ENCODE data around the gene TBX10. TPM values are rescaled to one million over a fixed set of nuclear protein-coding genes. Genes with fewer than 3 reads are reported as not detected.
A peak's percentile ranks its signal among the peaks of the same experiment; 100 is the strongest.
"Not testable (repeated sequence)": the region's sequence is repeated elsewhere in the genome, so short reads cannot be mapped to it uniquely, and the experiment has no call there.

Gene TBX10
- total RNA-seq, 4 donors from 2014 or later, result not detected

DNA sequence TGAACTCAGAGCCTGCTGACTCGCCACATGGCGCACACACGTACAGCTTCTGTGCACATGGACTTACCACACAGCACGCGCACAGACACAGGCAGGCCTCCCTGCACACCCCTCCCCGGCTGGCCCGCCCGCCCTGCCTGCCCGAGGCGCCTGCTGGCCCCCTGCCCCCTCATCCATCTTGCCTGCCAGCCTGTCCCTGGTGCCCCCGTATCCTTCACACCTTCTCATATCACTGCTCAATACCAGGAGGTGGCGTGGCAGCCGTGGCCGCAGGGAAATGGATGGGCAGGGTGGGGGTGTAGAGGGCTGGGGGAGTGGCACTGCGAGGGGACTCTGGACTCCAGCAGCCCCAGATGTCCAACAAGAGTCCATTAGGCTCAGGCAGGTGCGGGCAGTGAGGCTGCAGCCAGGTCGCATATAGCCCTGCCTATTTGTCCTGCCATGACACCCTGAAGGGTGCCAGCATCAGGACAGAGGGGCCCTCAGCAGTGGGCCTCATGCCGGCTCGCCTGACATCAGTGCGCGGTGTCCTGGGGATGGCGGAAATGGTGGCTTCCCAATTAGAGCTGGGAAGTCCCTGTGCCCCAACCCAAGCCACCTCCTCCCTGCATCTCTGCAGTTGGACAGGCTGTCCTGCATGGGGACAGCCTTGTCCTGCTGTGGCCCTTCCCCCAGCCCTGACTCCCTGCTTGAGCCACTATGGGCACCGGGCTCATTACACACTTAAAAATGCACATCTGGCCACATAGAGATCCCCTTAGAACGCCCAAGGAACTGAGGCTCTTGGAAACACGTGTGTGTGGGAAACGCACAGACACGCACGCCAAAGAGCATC, 2.0 kb upstream of the TBX10 start:
- no peak for ATAC-seq
- in situ Hi-C loops (cut with MboI; ENCODE audit: low sequenced_read_pairs in 4 of 4) (no loop called here), intact Hi-C loops (cut with DNase I; ENCODE audit: low total_unique reads) (loop anchor here (10.0 kb wide), 1 partner anchor 63 kb away; no protein-coding TSS in a partner anchor)
- Histone ChIP-seq H3K9me3 (no peaks in the 10 kb centered on the region), H3K36me3 (no peaks in the 10 kb centered on the region), H3K4me3 (no peak overlapping the region), H3K27me3 (peaks cover 6 to 15% (median 9%) of the 10 kb centered on the region in 3 donors), H3K27ac (no peak overlapping the region), H3K4me1 (no peaks in the 10 kb centered on the region)
- TF ChIP-seq POLR2A (IDR thresholded peaks at IDR 0.05), result no peak
- TF ChIP-seq, protein P1, sequence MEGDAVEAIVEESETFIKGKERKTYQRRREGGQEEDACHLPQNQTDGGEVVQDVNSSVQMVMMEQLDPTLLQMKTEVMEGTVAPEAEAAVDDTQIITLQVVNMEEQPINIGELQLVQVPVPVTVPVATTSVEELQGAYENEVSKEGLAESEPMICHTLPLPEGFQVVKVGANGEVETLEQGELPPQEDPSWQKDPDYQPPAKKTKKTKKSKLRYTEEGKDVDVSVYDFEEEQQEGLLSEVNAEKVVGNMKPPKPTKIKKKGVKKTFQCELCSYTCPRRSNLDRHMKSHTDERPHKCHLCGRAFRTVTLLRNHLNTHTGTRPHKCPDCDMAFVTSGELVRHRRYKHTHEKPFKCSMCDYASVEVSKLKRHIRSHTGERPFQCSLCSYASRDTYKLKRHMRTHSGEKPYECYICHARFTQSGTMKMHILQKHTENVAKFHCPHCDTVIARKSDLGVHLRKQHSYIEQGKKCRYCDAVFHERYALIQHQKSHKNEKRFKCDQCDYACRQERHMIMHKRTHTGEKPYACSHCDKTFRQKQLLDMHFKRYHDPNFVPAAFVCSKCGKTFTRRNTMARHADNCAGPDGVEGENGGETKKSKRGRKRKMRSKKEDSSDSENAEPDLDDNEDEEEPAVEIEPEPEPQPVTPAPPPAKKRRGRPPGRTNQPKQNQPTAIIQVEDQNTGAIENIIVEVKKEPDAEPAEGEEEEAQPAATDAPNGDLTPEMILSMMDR (IDR thresholded peaks at IDR 0.05 in 4 of 5, conservative IDR thresholded peaks at IDR 0.05 in 1 of 5), result no peak
- no peak for DNase-seq

DNA sequence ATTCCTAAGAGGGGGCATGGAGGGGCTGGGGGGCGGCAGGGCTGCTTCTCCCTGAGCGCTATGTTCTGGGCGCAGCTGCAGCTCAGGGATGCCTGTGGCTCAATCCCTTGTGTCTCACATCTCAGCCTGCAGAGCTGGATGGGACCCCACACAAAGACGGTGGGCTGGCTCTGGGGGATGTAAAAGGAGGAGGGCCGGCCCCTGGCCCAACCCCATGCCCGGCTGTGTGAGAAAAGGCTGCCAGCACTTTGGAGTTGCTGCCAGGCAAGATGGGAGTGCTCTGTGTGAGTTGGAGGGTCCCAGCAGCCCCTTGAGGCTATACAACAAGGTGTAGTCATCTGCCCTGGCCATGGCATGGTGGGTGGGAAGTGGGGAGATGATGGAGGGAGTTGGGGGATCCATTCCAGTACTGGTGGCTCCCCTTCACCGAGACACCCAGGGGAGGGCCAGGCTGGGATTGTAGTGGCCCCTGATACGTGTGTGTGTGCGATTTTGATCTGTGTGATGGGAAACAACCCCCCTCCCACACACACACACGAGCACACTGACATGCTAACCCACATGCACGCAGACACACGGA, 1.3 kb upstream of the TBX10 start:
- TF ChIP-seq, protein P1 (IDR thresholded peaks at IDR 0.05 in 4 of 5, conservative IDR thresholded peaks at IDR 0.05 in 1 of 5), result no peak
- TF ChIP-seq POLR2A (IDR thresholded peaks at IDR 0.05), result no peak
- no peak for DNase-seq
- Histone ChIP-seq H3K4me3 (no peak overlapping the region), H3K36me3 (no peaks in the 10 kb centered on the region), H3K27ac (no peak overlapping the region), H3K4me1 (no peaks in the 10 kb centered on the region), H3K9me3 (no peaks in the 10 kb centered on the region), H3K27me3 (peaks cover 6 to 15% (median 9%) of the 10 kb centered on the region in 3 donors)
- intact Hi-C loops (cut with DNase I; ENCODE audit: low total_unique reads), result loop anchor here (10.0 kb wide), 1 partner anchor 64 kb away; no protein-coding TSS in a partner anchor
- ATAC-seq, result no peak
- in situ Hi-C loops (cut with MboI; ENCODE audit: low sequenced_read_pairs in 4 of 4), result no loop called here

DNA sequence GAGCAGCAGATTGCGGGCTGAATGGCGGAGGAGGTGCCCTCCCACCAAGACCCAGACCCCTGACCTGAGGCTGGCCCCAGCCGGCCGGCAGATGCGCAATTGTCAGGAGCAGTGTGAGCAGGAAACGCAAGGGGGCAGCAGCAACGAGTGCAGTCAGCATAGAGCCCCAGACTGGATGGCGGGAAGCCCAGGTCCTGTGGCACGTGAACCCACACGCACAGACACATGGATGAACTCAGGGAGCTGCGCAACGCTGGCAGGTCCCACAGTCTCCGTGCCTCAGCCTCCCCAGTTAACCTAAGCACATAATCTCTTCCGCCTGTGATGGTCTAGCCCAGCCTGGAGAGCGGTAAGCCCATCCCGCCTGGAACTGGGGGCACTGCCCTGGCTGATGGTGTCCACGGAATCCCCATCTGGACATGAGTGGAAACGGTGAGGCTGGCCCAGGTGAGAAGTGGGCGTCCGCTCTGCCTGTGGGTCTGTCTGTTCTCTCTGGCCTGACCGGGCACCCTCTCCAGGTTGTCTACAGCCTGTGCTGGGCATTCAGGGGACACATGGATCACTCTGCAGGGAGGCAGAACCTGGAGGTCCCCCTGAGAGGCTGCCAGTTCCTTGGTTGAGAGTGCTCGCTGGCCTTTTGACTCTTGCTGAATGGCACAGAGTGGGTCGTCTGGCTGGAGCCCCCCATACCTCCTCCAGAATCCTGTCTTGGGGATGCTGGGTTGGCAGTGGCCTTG, 626 bp upstream of the TBX10 start:
- in situ Hi-C loops (cut with MboI; ENCODE audit: low sequenced_read_pairs in 4 of 4), result no loop called here
- H3K9me3 ChIP-seq, result no peaks in the 10 kb centered on the region
- ATAC-seq (peak; percentile 53 to 60), DNase-seq (peak in 1 of 2 donors; percentile 53)
- no peak overlapping the region for H3K4me3 ChIP-seq
- TF ChIP-seq POLR2A (IDR thresholded peaks at IDR 0.05), result no peak
- TF ChIP-seq, protein P1 (IDR thresholded peaks at IDR 0.05 in 4 of 5, conservative IDR thresholded peaks at IDR 0.05 in 1 of 5), result peak in 3 of 5 experiments; percentile 44 to 57 (median 55)
- intact Hi-C loops (cut with DNase I; ENCODE audit: low total_unique reads), result loop anchor here (10.0 kb wide), 1 partner anchor 65 kb away; no protein-coding TSS in a partner anchor
- H3K36me3 ChIP-seq, result no peaks in the 10 kb centered on the region
- H3K4me1 ChIP-seq, result no peaks in the 10 kb centered on the region
- peaks cover 6 to 15% (median 9%) of the 10 kb centered on the region in 3 donors for H3K27me3 ChIP-seq
- no peak overlapping the region for H3K27ac ChIP-seq

DNA sequence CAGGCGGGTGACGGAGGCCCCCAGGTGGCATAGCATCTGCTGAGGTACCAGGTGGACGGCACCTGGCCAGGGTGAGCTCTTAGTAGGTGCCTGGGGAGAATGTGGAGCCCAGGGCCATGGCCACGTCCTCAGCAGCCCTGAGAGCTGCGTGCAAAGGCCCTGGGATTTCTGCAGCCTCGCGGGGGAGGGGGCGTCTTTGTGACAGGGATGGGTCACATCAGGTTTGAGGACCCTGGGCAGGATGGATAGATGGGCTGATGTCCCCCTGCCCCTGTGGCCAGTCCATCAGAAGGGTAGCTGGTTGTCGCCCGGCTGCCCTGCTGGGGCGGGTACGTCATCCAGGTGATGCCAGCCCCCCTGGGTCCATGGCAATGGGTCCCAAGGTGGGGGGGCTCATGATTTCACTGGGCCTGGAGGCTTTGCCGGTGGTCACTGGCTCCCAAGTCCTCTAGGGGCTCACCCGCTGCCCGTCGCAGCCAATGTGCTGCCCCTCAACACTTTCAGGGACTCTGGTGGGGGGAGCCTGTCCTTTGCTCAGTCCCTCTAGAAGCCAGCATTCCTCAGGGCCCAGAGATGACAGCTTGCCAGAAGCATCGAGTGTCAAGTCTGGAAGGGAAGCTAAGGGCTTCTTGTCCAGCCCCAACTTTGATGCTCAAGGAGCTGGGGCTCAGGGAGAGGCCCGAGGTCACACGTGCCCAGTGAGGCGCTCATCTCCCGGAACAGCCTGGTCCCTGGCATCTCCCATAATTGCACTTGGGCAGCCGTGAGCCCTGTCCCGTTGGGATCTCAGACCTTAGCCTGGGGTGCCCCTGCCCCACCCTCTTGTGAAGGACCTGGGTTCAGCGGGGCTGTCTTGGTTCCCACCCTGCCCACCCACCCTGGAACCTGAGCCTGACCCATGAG, 777 bp downstream of the TBX10 start:
- ATAC-seq (no peak), DNase-seq (no peak)
- TF ChIP-seq POLR2A (IDR thresholded peaks at IDR 0.05), result no peak
- TF ChIP-seq, protein P1 (IDR thresholded peaks at IDR 0.05 in 4 of 5, conservative IDR thresholded peaks at IDR 0.05 in 1 of 5), result no peak
- no peak overlapping the region for H3K4me3 ChIP-seq
- no peaks in the 10 kb centered on the region for H3K4me1 ChIP-seq
- peaks cover 6 to 15% (median 9%) of the 10 kb centered on the region in 3 donors for H3K27me3 ChIP-seq
- intact Hi-C loops (cut with DNase I; ENCODE audit: low total_unique reads) (no loop called here), in situ Hi-C loops (cut with MboI; ENCODE audit: low sequenced_read_pairs in 4 of 4) (no loop called here)
- H3K9me3 ChIP-seq, result no peaks in the 10 kb centered on the region
- no peak overlapping the region for H3K27ac ChIP-seq
- H3K36me3 ChIP-seq, result no peaks in the 10 kb centered on the region

DNA sequence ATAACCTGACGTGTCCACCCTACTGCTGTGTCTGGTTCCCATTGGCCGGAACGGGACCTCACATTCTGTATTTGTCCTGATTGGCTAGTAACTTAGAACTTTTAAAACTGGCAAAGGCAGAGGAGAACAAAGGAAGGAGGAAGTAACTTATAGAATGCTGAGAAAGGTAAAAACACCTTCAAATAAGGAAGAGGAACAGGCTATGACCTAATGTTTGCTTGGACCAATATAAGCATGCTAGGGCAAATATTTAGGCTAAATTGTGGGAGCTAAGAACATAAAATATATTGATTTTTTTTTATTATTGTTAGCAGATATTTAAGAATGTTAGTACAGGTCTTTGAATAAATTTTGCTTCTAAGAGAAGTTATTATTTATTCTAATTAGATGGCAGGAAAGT, 2.1 kb downstream of the TBX10 start:
- H3K4me1 ChIP-seq; ATAC-seq; intact Hi-C loops (cut with DNase I; ENCODE audit: low total_unique reads); in situ Hi-C loops (cut with MboI; ENCODE audit: low sequenced_read_pairs in 4 of 4); H3K4me3 ChIP-seq; H3K9me3 ChIP-seq; DNase-seq; H3K27ac ChIP-seq; H3K36me3 ChIP-seq: not testable (repeated sequence)
- H3K27me3 ChIP-seq, result peaks cover 6 to 15% (median 9%) of the 10 kb centered on the region in 3 donors

All from gastrocnemius medialis (tissue), 4 donors.